ENCODE data around the gene CFL1. TPM values are rescaled to one million over a fixed set of nuclear protein-coding genes. Genes with fewer than 3 reads are reported as not detected.
A peak's percentile ranks its signal among the peaks of the same experiment; 100 is the strongest.

Gene CFL1
- total and polyA plus RNA-seq, 2 of the 4 experiments (the other 2 are of a cell fraction) = 960 to 2,231 TPM

DNA sequence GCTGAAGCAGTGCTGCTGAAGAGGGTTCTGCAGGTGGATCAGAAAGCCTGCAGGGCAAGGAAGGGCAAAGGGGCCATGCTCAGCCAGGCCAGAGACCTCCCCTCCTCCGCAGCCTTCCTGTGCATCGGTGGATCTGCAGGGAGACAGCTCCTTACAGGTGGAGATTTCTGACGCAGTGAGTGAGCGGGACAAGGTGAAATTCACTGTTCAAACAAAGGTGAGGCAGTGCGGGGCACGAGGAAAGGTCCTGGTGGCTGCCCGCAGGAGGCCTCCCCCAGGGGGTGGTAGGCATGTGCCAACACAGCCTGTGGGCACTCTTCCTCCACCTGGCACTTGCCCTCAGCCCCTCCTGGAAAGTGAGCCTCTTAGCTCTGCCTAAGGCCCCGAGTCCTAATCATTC is 8.6 kb downstream of the CFL1 start:
- peaks cover 37% of the 10 kb centered on the region for H3K36me3 ChIP-seq (ENCODE audit: control insufficient read depth, insufficient read depth, low read length)
- H3K4me1 ChIP-seq (ENCODE audit: control insufficient read depth, insufficient read depth, low read length) = no peaks in the 10 kb centered on the region; the same call in 1 of the 2 replicates
- in situ Hi-C loops (cut with MboI; ENCODE audit: low sequenced_read_pairs) = no loop called here
- H3K27ac ChIP-seq (ENCODE audit: insufficient read depth, low read length) = no peak overlapping the region
- WGBS, 2 experiments (ENCODE audit: extremely low coverage in 2 of 2, insufficient read length in 1 of 2) = 70% methylated on average over 3 of the region's 8 CpGs; no CpG with 5 or more reads in 1 of the 2 experiments
- H3K4ac ChIP-seq (ENCODE audit: low read depth, low read length) = peak overlapping the region; percentile 35; the same call in 1 of the 2 replicates
- peaks cover 16% of the 10 kb centered on the region; the same call in 1 of the 2 replicates for H3K9me1 ChIP-seq (ENCODE audit: insufficient read depth, low read length)
- H3K56ac ChIP-seq (ENCODE audit: extremely low read depth, insufficient read depth, low read length) = no peak overlapping the region
- no peak overlapping the region for H2BK20ac ChIP-seq (ENCODE audit: low read depth, low read length)
- peak overlapping the region; percentile 76 for H2AK9ac ChIP-seq (replicated peaks; ENCODE audit: low read depth, low read length, poor library complexity)
- H4K5ac ChIP-seq (ENCODE audit: low read depth, low read length) = no peak overlapping the region
- no peaks in the 10 kb centered on the region for H3K27me3 ChIP-seq (ENCODE audit: control insufficient read depth, insufficient read depth, low read length)
- H2BK5ac ChIP-seq (ENCODE audit: low read depth, low read length, poor library complexity, severe bottlenecking) = no peak overlapping the region
- ChIA-PET POLR2A (ENCODE audit: unreplicated experiment) (no interaction called here), CTCF (interaction anchor here (0.5 kb wide), 1 partner anchor 32 kb away, joined by 5 read pairs; no protein-coding TSS in a partner anchor)
- intact Hi-C loops (cut with micrococcal nuclease) = no loop called here
- dilution Hi-C loops (cut with HindIII; ENCODE audit: low sequenced_read_pairs, unreplicated experiment) = no loop called here
- ATAC-seq (ENCODE audit: low read depth) (no peak), DNase-seq (no peak)
- H4K91ac ChIP-seq (ENCODE audit: insufficient read depth, low read depth, low read length) = no peak overlapping the region
- no peak overlapping the region for H2AFZ ChIP-seq (replicated peaks; ENCODE audit: low read length, poor library complexity)
- peaks cover 44% of the 10 kb centered on the region for H4K20me1 ChIP-seq (ENCODE audit: insufficient read depth, low read length)
- H2AK5ac ChIP-seq (ENCODE audit: low read depth, low read length) = no peak overlapping the region
- H3K79me1 ChIP-seq (ENCODE audit: low read depth in 1 of 2, low read length in 2 of 2) = peaks cover 15 to 33% of the 10 kb centered on the region in 2 experiments
- H3K18ac ChIP-seq (ENCODE audit: low read depth, low read length) = no peak overlapping the region
- no peak overlapping the region for H3K9ac ChIP-seq (ENCODE audit: low read depth, low read length)
- no TSS peak for BruUV-seq (replicated peaks)
- TF ChIP-seq CHD1 (IDR thresholded peaks at IDR 0.05; ENCODE audit: low read depth, low read length) (no peak), RFX5 (IDR thresholded peaks at IDR 0.05; ENCODE audit: low read depth, low read length) (no peak), SMC3 (IDR thresholded peaks at IDR 0.05; ENCODE audit: low read depth, low read length) (no peak), POLR2A (IDR thresholded peaks at IDR 0.05; ENCODE audit: low read depth, low read length) (no peak), BHLHE40 (IDR thresholded peaks at IDR 0.05; ENCODE audit: low read depth, low read length) (no peak), RAD21 (IDR thresholded peaks at IDR 0.05; ENCODE audit: low read length) (no peak), MXI1 (IDR thresholded peaks at IDR 0.05; ENCODE audit: borderline replicate concordance, low read depth, low read length) (no peak), CEBPB (IDR thresholded peaks at IDR 0.05; ENCODE audit: low read depth, low read length) (no peak)
- TF ChIP-seq, protein P1, sequence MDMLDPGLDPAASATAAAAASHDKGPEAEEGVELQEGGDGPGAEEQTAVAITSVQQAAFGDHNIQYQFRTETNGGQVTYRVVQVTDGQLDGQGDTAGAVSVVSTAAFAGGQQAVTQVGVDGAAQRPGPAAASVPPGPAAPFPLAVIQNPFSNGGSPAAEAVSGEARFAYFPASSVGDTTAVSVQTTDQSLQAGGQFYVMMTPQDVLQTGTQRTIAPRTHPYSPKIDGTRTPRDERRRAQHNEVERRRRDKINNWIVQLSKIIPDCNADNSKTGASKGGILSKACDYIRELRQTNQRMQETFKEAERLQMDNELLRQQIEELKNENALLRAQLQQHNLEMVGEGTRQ (IDR thresholded peaks at IDR 0.05; ENCODE audit: low read depth, low read length) = no peak
- TF ChIP-seq, protein P2, sequence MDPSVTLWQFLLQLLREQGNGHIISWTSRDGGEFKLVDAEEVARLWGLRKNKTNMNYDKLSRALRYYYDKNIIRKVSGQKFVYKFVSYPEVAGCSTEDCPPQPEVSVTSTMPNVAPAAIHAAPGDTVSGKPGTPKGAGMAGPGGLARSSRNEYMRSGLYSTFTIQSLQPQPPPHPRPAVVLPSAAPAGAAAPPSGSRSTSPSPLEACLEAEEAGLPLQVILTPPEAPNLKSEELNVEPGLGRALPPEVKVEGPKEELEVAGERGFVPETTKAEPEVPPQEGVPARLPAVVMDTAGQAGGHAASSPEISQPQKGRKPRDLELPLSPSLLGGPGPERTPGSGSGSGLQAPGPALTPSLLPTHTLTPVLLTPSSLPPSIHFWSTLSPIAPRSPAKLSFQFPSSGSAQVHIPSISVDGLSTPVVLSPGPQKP (IDR thresholded peaks at IDR 0.05; ENCODE audit: borderline replicate concordance, low read depth, low read length) = no peak
- TF ChIP-seq, protein P3, sequence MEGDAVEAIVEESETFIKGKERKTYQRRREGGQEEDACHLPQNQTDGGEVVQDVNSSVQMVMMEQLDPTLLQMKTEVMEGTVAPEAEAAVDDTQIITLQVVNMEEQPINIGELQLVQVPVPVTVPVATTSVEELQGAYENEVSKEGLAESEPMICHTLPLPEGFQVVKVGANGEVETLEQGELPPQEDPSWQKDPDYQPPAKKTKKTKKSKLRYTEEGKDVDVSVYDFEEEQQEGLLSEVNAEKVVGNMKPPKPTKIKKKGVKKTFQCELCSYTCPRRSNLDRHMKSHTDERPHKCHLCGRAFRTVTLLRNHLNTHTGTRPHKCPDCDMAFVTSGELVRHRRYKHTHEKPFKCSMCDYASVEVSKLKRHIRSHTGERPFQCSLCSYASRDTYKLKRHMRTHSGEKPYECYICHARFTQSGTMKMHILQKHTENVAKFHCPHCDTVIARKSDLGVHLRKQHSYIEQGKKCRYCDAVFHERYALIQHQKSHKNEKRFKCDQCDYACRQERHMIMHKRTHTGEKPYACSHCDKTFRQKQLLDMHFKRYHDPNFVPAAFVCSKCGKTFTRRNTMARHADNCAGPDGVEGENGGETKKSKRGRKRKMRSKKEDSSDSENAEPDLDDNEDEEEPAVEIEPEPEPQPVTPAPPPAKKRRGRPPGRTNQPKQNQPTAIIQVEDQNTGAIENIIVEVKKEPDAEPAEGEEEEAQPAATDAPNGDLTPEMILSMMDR (conservative IDR thresholded peaks at IDR 0.05; ENCODE audit: low read depth, low read length) = no peak
- no peak overlapping the region for H2BK120ac ChIP-seq (ENCODE audit: low read depth, low read length)
- H2BK15ac ChIP-seq (ENCODE audit: low read depth, low read length) = no peak overlapping the region
- H3K14ac ChIP-seq (replicated peaks; ENCODE audit: low read depth, low read length) = no peak overlapping the region
- H3K23ac ChIP-seq (ENCODE audit: low read depth, low read length) = no peak overlapping the region; the same call in 1 of the 2 replicates
- no peaks in the 10 kb centered on the region for H3K9me3 ChIP-seq (ENCODE audit: control insufficient read depth, insufficient read depth, low read length)
- H4K8ac ChIP-seq (ENCODE audit: low read depth in 2 of 2, low read length in 2 of 2) = no peak overlapping the region
- no peak overlapping the region for H3K4me2 ChIP-seq (ENCODE audit: low read depth, low read length)
- no peak overlapping the region for H3K4me3 ChIP-seq (ENCODE audit: insufficient read depth, low read depth, low read length)
